DND-41 (cell line): ENCODE measurements around the gene TRHDE.

ENCODE experiments used
- EZH2 ChIP-seq: IDR thresholded peaks from 3 replicates; pipeline ENCODE4 v1.6.1; 2012; ENCODE audit warnings: borderline replicate concordance, low read depth, mild to moderate bottlenecking, moderate library complexity, low read length, inconsistent platforms; ENCODE audit not compliant: severe bottlenecking
- TF ChIP-seq, protein P1 (sequence below): IDR thresholded peaks from 2 replicates; pipeline ENCODE4 v1.5.1; 2012; ENCODE audit warnings: borderline replicate concordance, low read length, moderate library complexity, mild to moderate bottlenecking; ENCODE audit not compliant: poor library complexity, severe bottlenecking; ENCODE audit errors: extremely low read depth

DNA sequence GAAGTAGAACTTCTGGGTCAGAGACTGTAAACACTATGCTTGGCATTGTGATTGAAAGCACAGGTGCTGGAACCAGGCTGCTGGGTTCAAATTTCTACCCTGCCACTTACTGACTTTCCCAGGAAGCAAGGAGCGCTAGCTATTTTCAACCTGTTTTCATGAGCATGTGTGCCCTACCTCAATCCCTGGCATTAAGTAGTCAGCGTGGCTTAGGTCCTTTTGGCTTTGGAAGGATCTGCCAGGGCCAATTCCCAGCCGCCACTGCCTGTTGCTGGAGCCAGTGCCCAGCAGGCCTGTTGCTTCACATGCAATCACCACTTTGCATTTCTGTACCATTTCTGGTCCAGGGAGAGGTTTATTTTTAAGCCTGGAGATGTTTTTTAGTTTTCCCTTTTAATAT is 196.3 kb downstream of the TRHDE start:
- TF ChIP-seq, protein P1, sequence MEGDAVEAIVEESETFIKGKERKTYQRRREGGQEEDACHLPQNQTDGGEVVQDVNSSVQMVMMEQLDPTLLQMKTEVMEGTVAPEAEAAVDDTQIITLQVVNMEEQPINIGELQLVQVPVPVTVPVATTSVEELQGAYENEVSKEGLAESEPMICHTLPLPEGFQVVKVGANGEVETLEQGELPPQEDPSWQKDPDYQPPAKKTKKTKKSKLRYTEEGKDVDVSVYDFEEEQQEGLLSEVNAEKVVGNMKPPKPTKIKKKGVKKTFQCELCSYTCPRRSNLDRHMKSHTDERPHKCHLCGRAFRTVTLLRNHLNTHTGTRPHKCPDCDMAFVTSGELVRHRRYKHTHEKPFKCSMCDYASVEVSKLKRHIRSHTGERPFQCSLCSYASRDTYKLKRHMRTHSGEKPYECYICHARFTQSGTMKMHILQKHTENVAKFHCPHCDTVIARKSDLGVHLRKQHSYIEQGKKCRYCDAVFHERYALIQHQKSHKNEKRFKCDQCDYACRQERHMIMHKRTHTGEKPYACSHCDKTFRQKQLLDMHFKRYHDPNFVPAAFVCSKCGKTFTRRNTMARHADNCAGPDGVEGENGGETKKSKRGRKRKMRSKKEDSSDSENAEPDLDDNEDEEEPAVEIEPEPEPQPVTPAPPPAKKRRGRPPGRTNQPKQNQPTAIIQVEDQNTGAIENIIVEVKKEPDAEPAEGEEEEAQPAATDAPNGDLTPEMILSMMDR, result no peak
- no peak for TF ChIP-seq EZH2
